ENCODE data around the gene SEPSECS.
A peak's percentile ranks its signal among the peaks of the same experiment; 100 is the strongest.

SEPSECS gene

GRCh38 chr4:25155947-25156346, 4.3 kb downstream of the SEPSECS start:
- DNase-seq = peak in 1 of 3 donors; percentile 13

DNA sequence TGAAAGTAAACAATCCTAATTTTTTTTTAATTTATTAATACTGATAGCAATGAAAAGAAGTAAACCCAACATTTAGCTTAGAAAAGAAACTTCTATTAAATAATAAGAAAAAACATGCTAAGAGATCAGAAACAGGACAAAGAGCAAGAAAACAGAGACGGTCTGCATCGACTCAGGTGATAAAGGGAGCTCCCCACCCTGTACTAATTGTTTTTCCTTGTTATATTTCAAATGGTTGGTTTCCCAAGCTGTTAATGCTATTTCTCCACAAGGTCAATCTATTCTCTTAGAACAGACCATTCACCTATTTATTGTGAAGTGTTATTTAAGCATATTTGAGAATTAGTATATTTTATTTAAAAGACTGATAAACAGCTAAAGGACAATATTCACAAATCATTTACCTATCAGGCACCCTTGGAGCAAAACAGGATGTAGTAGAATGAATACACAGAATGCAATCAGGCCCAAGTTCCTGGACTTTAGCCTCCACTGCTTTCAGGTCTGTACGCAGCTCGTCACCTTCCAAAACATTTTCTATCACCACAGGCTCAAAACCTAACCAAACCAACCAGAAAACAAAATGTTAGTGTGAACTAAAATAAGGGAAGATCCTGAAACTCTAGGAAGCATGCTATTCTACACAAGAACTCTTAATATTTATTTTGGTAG, 5.5 kb downstream of the SEPSECS start:
- DNase-seq = peak in 1 of 3 donors; percentile 15

DNA sequence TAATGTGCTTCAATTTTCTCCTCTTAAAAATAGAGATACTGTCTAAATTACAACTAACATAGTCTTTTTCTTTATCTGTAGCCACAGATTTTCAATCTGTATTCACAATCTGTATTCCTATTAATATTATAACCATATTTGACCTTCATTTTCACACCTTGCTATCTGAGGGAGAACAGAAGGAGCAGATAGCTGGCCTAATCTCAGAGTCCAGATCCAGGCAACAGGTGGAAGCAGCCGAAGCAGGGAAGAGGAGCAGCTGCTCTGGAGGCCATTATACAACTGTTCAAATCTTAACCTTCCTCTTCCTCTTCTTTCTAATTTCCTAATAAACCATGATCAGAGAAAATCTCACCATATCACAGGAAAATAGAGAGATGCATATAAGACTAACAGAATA, 14.2 kb downstream of the SEPSECS start:
- peak in 1 of 3 donors; percentile 12 for DNase-seq

- peak; percentile 19 to 52 (median 37) for DNase-seq
Measured at GRCh38 chr4:25144870-25145481, 15.3 kb downstream of the SEPSECS start.

GRCh38 chr4:25142468-25142867, 17.8 kb downstream of the SEPSECS start:
- no peak for DNase-seq

DNA sequence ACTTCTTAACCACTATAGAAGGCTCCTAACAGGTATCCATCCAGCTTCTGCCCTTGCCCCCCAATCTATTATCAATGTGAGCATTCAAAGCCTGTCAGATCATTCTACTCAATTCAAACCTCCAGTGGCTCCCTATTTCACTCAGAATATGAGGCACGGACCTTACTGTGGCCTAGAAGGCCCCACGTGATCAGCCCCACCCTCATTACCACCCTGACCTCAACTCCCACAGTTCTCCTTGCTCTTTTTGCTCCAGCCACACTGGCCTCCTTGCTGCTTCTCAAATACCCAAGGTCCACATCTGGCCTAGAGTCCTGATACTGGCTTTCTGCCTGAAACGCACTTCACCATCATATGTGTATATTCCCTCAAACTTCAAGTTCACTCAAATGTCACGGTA, 18.7 kb downstream of the SEPSECS start:
- no peak for DNase-seq

DNA sequence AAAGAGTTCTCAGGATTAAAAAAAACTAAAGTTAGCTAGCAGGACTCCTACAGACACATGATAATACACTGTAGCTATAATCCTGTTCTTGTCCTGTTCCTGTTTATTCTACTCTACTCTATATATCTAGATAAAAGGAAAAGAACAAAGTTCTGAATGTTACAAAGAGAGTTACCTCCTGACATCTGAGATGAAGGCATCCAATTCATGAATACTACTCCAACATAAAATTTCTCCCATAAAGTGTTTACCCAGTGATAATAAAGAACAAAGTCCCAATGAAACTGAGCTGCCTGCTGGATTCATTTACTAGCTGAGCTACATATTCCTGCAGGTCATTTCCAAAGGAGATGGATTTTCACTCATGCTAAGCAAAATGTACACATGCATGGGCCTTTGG, 27.1 kb downstream of the SEPSECS start:
- no peak for DNase-seq

- DNase-seq = no peak
Measured at GRCh38 chr4:25131926-25132325, 28.3 kb downstream of the SEPSECS start.

DNA sequence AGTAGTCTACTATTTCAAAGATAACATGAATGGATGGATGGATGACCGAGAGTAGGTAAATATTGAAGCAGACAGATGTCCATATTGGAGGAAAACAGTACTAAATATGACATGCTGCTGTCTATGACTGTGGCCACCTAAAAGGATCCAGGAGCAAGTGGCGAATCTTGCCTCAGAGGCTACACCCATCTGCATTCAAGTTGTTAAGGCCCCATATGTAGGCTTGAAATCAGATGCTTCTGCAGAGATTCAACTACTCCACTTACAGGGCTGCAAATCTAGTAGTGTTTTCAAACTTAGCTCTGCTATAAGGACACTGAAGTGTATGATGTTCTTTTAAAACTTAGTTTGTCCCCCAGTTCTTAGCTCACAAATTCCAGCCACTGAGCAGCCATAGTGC, 28.9 kb downstream of the SEPSECS start:
- DNase-seq = no peak

- no peak for DNase-seq
Measured at GRCh38 chr4:25129917-25130316, 30.3 kb downstream of the SEPSECS start.

- no peak for DNase-seq
Measured at GRCh38 chr4:25128671-25129070, 31.6 kb downstream of the SEPSECS start.

GRCh38 chr4:25123236-25123635, 37.0 kb downstream of the SEPSECS start:
- DNase-seq = no peak

GRCh38 chr4:25120146-25120940, 39.9 kb downstream of the SEPSECS start:
- DNase-seq = no peak

DNA sequence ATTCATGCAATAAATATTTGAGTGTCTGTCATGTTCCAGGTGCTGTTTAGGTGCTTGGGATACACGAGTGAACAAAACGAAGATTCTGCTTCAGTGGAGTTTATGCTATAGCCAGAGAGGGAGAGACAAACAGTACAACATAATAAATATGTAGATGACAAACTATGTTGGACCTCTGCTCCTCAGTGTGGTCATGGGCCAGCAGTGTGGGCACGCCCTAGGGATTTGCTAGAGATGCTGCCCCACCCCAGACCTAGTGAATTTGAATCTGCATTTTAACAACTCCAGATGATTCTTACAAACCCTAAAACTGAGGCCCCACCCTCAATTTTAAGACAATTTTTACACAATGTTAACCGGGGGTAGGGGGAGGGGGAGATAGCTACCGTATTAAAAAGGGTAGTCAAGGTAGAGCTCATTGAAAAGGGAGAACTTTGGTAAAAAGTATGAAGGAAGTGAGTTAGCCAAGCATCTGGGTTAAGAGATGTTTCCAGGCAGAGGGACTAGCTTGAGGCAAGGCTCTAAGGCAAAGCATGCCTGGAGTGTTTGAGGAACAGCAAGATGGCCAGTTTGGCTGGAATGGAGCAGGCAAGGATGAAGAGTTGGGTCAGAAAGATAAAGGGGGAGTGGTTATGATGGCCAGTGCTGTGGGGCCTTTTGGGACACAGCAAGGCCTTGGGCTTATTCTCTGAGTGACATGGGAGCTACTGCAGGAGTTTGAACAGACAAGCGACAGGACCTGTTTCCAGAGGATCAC, 42.4 kb downstream of the SEPSECS start:
- DNase-seq = no peak

DNA sequence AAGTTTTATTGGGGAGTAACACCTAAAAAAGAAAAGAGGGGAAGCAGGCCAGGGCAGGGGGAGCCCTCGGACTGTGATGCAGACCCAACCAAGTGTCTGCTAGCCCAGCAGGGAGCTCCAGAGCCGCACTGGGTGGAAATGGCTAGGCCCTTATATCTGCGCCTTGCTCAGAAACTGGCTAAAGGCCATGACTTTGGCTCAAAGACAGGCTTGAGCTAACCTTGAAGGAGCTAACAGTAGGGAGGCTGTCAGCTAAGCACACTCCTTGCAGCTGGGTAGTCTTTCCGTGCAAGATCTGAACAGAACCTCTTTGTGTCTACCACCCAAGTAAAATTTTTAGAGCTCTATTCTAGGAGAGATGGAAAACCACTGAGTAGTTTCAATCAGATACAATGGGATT, 43.0 kb downstream of the SEPSECS start:
- no peak for DNase-seq

- DNase-seq = no peak
Measured at GRCh38 chr4:25113915-25114904, 46.0 kb downstream of the SEPSECS start.

DNA sequence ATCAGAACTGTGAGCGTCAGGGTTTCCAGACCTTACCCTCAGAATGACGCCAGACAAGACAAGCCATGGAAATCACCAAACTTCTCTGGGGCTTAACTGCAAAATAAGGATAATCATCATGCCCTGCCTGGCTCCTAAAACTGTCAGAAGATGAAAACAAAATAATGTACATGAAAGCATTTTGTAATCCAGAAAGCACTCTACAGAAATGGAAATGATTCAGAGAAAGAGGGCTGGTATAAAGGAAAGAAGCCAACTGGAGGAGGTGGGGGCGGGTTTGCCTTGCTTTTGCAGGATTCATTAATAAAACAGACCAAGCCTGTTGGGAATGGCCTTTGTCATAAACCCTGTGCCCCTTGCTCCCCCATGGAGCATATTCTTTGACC, 47.3 kb downstream of the SEPSECS start:
- no peak for DNase-seq

DNA sequence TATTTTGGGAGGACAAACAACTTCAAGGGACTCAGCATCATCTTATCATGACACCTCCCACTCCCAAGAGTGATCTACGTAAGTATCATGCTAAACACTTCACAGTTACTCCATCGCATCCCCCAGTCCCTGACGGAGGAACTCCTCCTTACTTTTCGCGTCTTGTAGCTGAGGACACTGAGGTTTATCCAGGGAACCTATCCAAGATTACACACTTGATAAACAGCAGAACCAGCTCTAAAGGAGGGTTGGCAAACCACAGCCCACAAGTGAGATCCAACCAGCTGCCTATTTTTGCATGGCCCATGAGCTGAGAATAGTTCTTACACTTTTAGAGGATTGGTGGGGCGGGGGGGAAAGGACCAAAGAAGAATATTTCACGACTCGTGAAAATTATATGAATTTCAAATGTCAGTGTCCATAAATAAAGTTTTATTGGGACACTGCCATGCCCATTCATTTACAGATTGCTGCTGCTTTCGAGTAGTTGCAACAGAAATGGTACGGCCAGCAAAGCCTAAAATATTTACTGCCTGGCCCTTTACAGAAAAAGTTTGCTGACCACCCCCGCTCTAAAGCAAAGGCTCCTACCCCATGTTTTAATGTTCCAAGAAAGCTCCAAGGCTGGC, 47.8 kb downstream of the SEPSECS start:
- no peak for DNase-seq

DNA sequence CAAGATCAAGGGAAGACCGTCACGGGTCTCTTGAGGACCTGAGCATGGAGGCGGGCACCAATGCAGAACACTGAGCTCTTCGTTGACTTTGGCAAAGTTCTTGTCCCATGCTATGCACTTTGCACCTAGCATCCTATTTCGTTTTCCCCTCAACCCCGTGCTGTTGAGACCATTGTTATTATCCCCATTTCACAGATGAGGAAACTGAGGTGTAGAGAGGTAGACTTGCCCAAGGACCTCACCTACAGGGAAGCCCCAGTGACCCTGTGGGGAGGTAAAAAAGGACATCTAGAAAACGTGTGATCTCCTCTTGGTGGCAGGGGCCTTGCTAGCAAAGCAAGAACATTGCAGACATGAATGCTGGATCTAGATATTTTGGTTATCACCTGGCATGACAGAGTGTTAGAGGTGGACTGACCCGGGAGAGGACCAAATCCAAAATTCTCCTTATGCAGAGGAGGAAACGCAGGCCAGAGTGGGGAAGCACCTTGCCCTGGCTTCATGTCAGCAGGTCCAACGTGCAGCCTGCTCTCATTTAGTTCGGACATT, 48.5 kb downstream of the SEPSECS start:
- no peak for DNase-seq

- DNase-seq = peak in 2 of 3 donors; percentile 22 to 50
Measured at GRCh38 chr4:25110527-25111329, 49.5 kb downstream of the SEPSECS start.
